ENCODE results near the gene ALDOC. TPM values are rescaled to one million over a fixed set of nuclear protein-coding genes. Genes with fewer than 3 reads are reported as not detected.

The ALDOC gene
- polyA plus RNA-seq, 5 donors, result 16.1 to 21.6 (median 20.2) TPM

- DNase-seq, result no peak
Observed at GRCh38 chr17:28533091-28533807, 43.4 kb downstream of the ALDOC start.

DNA sequence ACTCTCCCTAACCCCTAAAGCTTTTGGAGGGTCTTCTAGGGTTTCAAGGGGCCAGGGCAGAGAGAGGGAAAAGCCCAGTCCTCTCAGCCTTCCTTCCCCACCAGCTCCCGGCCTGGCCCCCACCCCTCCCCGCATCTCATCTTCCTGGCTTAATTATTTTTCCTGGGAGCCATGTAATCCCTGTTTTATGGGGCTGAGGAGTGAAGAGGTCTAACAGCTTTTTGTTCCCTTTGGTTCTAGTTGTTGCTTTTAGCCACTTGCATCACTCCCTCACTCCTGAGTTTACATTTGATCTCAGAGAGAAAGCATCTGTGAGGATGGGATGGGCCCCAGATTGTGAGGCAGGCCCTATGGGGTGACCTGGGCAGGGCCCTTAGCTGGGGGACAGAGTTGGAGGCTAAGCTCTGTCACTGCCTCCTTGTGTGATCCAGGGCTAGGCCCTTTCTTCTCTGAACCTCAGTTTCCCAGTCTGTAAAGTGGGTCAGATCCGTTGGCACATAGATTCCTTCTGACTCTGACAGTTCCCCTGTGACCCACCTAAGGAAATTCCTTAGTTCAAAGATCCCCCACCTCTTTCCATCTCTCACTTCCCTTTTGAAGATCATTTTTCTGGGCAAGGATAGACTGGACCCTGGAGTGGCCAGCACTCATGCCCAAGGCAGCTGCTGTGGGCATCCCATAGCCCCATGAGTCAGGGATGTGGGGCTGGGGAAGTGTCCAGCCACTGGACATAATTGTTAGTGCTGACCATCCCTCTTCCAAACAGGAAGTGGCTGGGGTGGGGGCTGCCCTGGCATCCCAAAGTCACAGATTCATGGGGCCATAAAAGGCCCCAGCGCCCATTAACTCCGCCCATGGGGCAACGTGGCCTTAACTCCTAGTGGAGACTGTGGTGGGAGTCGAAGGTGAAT lies 44.4 kb downstream of the ALDOC start:
- no peak for DNase-seq

GRCh38 chr17:28530926-28531325 lies 45.8 kb downstream of the ALDOC start:
- no peak for DNase-seq

DNA sequence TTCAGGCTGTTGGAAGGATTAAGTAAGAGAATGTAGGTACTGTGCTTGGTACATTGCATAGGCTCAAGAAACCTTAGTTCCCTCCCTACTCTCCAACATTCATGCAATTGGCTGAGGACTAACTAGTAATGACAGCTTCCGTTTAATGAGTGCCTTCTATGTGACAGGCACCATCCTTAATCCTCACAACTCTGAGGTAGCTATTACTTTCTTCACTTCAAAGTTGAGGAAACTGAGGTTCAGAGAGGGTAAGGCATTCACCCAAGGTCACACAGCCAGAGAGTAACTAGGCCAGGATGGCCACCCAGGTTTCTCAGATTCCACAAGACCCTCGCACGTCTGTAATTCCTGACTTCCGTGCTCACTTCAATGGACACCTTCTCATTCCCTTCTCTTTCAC lies 46.4 kb downstream of the ALDOC start:
- DNase-seq, result no peak

DNA sequence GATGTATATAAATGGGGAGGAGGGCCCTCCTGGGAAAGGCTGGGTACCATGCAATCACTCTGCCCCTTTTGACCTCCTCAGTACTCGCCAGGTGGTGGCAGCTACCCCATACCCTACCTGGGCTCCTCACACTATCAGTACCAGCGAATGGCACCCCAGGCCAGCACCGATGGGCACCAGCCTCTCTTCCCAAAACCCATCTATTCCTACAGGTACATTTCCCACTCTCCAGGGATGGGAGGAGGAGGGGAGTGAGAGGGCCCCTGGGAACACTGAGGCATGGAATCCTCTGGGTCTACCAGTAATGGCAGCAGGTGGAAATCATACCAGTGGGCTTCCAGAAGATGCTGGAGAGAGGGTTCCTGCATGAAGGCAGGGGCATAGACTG lies 47.7 kb downstream of the ALDOC start:
- DNase-seq, result no peak

- no peak for DNase-seq
Observed at GRCh38 chr17:28528327-28529012, 48.2 kb downstream of the ALDOC start.

GRCh38 chr17:28527859-28528258 lies 48.8 kb downstream of the ALDOC start:
- DNase-seq, result no peak

DNA sequence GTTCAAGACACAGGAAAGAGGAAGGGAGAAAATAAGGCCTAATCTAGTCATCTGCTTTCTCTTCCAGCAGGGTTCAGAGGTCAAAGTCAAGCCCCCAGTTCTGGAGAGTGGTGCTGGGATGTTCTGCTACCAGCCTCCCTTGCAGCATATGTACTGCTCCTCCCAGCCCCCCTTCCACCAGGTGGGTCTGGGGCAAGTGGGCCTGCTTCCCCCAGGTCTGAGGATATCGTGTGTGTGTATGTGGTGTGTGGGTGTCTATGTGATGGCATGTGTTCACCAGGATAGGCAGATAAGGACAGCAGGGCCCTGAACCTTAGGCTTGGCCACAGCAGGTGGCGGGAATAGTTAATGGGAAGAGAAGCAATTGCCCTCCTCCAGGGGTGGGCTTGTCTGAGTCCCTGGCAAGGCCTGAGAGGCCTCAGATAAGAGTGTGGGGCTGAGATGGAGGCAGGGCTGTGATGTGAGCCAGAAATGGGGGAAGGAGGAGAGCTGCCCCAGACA lies 49.5 kb downstream of the ALDOC start:
- no peak for DNase-seq

GRCh38 chr17:28526381-28526780 lies 50.3 kb downstream of the ALDOC start:
- DNase-seq, result no peak

- peak; percentile 36 to 59 for DNase-seq
Observed at GRCh38 chr17:28524476-28525424, 51.9 kb downstream of the ALDOC start.

GRCh38 chr17:28523876-28524275 lies 52.8 kb downstream of the ALDOC start:
- no peak for DNase-seq

DNA sequence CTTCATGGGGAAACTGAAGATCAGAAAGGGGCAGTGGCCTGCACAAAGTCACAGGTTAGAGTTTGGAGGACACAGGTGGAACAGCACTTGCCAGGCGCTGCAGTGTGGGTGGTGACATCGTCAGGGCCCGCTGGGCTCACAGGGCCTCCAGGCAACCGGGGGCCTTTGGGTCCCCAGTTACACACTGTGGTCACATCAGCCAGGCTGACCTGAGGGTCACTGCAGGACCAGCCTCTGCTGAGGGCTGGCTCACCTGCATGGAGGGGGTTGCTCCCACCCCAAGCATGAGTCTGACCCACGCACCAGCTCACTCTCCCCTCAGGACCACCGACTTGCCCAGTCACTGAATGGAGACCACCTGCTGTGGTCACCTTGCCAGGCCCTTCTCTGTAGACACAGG lies 53.5 kb downstream of the ALDOC start:
- no peak for DNase-seq

Other genes with a start within 250 kb of the ALDOC start
- gene IFT20, start 241.4 kb downstream of the ALDOC start, polyA plus RNA-seq (ENCODE audit: insufficient read depth in 1 of 5, insufficient read length in 5 of 5, low replicate concordance in 1 of 5), result 10 to 100 TPM; 54.2 to 62.2 (median 57.6) TPM
- gene TNFAIP1, start 241.1 kb downstream of the ALDOC start, polyA plus RNA-seq (ENCODE audit: insufficient read depth in 1 of 5, insufficient read length in 5 of 5, low replicate concordance in 1 of 5), result 10 to 100 TPM; 32.2 to 42.1 (median 36.2) TPM
- 10 to 100 TPM; 56.2 to 68.3 (median 58.9) TPM for gene POLDIP2, start 219.4 kb downstream of the ALDOC start, polyA plus RNA-seq (ENCODE audit: insufficient read depth in 1 of 5, insufficient read length in 5 of 5, low replicate concordance in 1 of 5)
- gene SEBOX, start 211.7 kb downstream of the ALDOC start, polyA plus RNA-seq (ENCODE audit: insufficient read depth in 1 of 5, insufficient read length in 5 of 5, low replicate concordance in 1 of 5), result not detected
- gene VTN, start 206.6 kb downstream of the ALDOC start, polyA plus RNA-seq (ENCODE audit: insufficient read depth in 1 of 5, insufficient read length in 5 of 5, low replicate concordance in 1 of 5), result 10 to 100 TPM in 1 of 5 donors, under 1 TPM in 4; 0.35 to 11.6 (median 0.51) TPM
- 10 to 100 TPM in 4 of 5 donors, 1 to 10 TPM in 1; 8.5 to 13.4 (median 12.0) TPM for gene SARM1, start 205.2 kb downstream of the ALDOC start, polyA plus RNA-seq (ENCODE audit: insufficient read depth in 1 of 5, insufficient read length in 5 of 5, low replicate concordance in 1 of 5)
- gene SLC46A1, start 170.7 kb downstream of the ALDOC start, polyA plus RNA-seq (ENCODE audit: insufficient read depth in 1 of 5, insufficient read length in 5 of 5, low replicate concordance in 1 of 5), result 10 to 100 TPM in 1 of 5 donors, 1 to 10 TPM in 4; 6.4 to 10.8 (median 9.4) TPM
- under 1 TPM in 4 of 5 donors, not detected in 1; 0.14 to 0.48 (median 0.30) TPM for gene SLC13A2, start 103.3 kb downstream of the ALDOC start, polyA plus RNA-seq (ENCODE audit: insufficient read depth in 1 of 5, insufficient read length in 5 of 5, low replicate concordance in 1 of 5)
- gene FOXN1, start 70.5 kb downstream of the ALDOC start, polyA plus RNA-seq (ENCODE audit: insufficient read depth in 1 of 5, insufficient read length in 5 of 5, low replicate concordance in 1 of 5), result under 1 TPM in 4 of 5 donors, not detected in 1; 0.06 to 0.19 (median 0.16) TPM
- gene UNC119, start 24.3 kb downstream of the ALDOC start, polyA plus RNA-seq (ENCODE audit: insufficient read depth in 1 of 5, insufficient read length in 5 of 5, low replicate concordance in 1 of 5), result 10 to 100 TPM; 28.4 to 44.4 (median 36.3) TPM
- gene PIGS, start 5.4 kb downstream of the ALDOC start, polyA plus RNA-seq (ENCODE audit: insufficient read depth in 1 of 5, insufficient read length in 5 of 5, low replicate concordance in 1 of 5), result 10 to 100 TPM; 58.7 to 66.9 (median 62.7) TPM
- gene SPAG5, start 22.1 kb upstream of the ALDOC start, polyA plus RNA-seq (ENCODE audit: insufficient read depth in 1 of 5, insufficient read length in 5 of 5, low replicate concordance in 1 of 5), result 10 to 100 TPM; 35.5 to 80.1 (median 66.1) TPM
- gene RSKR, start 37.3 kb upstream of the ALDOC start, polyA plus RNA-seq (ENCODE audit: insufficient read depth in 1 of 5, insufficient read length in 5 of 5, low replicate concordance in 1 of 5), result 10 to 100 TPM; 19.0 to 27.9 (median 24.2) TPM
- gene BLTP2, start 68.3 kb upstream of the ALDOC start, polyA plus RNA-seq (ENCODE audit: insufficient read depth in 1 of 5, insufficient read length in 5 of 5, low replicate concordance in 1 of 5), result 10 to 100 TPM; 70.4 to 87.5 (median 77.3) TPM
- gene SDF2, start 85.0 kb upstream of the ALDOC start, polyA plus RNA-seq (ENCODE audit: insufficient read depth in 1 of 5, insufficient read length in 5 of 5, low replicate concordance in 1 of 5), result 10 to 100 TPM; 67.7 to 73.8 (median 69.5) TPM
- 10 to 100 TPM; 60.3 to 74.7 (median 66.8) TPM for gene SUPT6H, start 85.3 kb upstream of the ALDOC start, polyA plus RNA-seq (ENCODE audit: insufficient read depth in 1 of 5, insufficient read length in 5 of 5, low replicate concordance in 1 of 5)
- gene PROCA1, start 135.0 kb upstream of the ALDOC start, polyA plus RNA-seq (ENCODE audit: insufficient read depth in 1 of 5, insufficient read length in 5 of 5, low replicate concordance in 1 of 5), result 1 to 10 TPM; 5.7 to 7.1 (median 6.6) TPM
- gene RAB34, start 141.0 kb upstream of the ALDOC start, polyA plus RNA-seq (ENCODE audit: insufficient read depth in 1 of 5, insufficient read length in 5 of 5, low replicate concordance in 1 of 5), result 100 to 1,000 TPM; 180 to 195 (median 187) TPM
- gene RPL23A, start 143.1 kb upstream of the ALDOC start, polyA plus RNA-seq (ENCODE audit: insufficient read depth in 1 of 5, insufficient read length in 5 of 5, low replicate concordance in 1 of 5), result 1,000 to 10,000 TPM; 1,134 to 1,477 (median 1,162) TPM
- gene TLCD1, start 149.3 kb upstream of the ALDOC start, polyA plus RNA-seq (ENCODE audit: insufficient read depth in 1 of 5, insufficient read length in 5 of 5, low replicate concordance in 1 of 5), result 10 to 100 TPM in 1 of 5 donors, 1 to 10 TPM in 4; 7.5 to 11.0 (median 8.7) TPM
- 1 to 10 TPM; 5.5 to 8.4 (median 6.8) TPM for gene NEK8, start 151.9 kb upstream of the ALDOC start, polyA plus RNA-seq (ENCODE audit: insufficient read depth in 1 of 5, insufficient read length in 5 of 5, low replicate concordance in 1 of 5)
- gene TRAF4, start 167.1 kb upstream of the ALDOC start, polyA plus RNA-seq (ENCODE audit: insufficient read depth in 1 of 5, insufficient read length in 5 of 5, low replicate concordance in 1 of 5), result 100 to 1,000 TPM in 3 of 5 donors, 10 to 100 TPM in 2; 92.5 to 141 (median 113) TPM

All from right lung (tissue), 5 donors.